OCI-LY1 (cell line): ENCODE results near the gene AFDN.

Experiments used
- H2AFZ ChIP-seq: fragments of 200-600 bp; sonication (generic), shearing (Covaris generic); 2 replicates; pipeline ENCODE4 v1.6.0; 2014; ENCODE audit warnings: antibody characterized with exemption, mild to moderate bottlenecking, low read length
- H3F3A ChIP-seq: fragments of 200-600 bp; sonication (generic), shearing (Covaris generic); 2 replicates; pipeline ENCODE4 v1.6.0; 2014; ENCODE audit warnings: mild to moderate bottlenecking, antibody characterized with exemption, low read length, moderate library complexity; ENCODE audit not compliant: insufficient read depth
- H3K27ac ChIP-seq: fragments of 200-600 bp; sonication (generic); 2 replicates; pipeline ENCODE4 v1.5.1; 2014; ENCODE audit warnings: low read length, mixed run types, mild to moderate bottlenecking, low read depth; ENCODE audit not compliant: poor library complexity, severe bottlenecking
- H3K27me3 ChIP-seq: fragments of 200-600 bp; sonication (generic); 2 replicates; pipeline ENCODE4 v1.6.0; 2014; ENCODE audit warnings: antibody characterized with exemption, mild to moderate bottlenecking, low read length, moderate library complexity; ENCODE audit not compliant: insufficient read depth
- H3K36me3 ChIP-seq: fragments of 200-600 bp; sonication (generic); 2 replicates; pipeline ENCODE4 v1.6.1; 2014; ENCODE audit warnings: mild to moderate bottlenecking, antibody characterized with exemption, low read length, moderate library complexity, mixed read lengths; ENCODE audit not compliant: insufficient read depth
- H3K4me1 ChIP-seq: fragments of 200-600 bp; sonication (generic); 2 replicates; pipeline ENCODE4 v1.5.1; 2014; ENCODE audit warnings: mild to moderate bottlenecking, low read length, moderate library complexity; ENCODE audit not compliant: insufficient read depth, severe bottlenecking
- H3K4me2 ChIP-seq: fragments of 200-600 bp; sonication (generic), shearing (Covaris generic); 2 replicates; pipeline ENCODE4 v1.6.1; 2014; ENCODE audit warnings: low read length
- H3K4me3 ChIP-seq: fragments of 200-600 bp; sonication (generic); 2 replicates; pipeline ENCODE4 v1.5.1; 2014; ENCODE audit warnings: low read length, low read depth, mild to moderate bottlenecking, mixed read lengths; ENCODE audit not compliant: poor library complexity, severe bottlenecking
- H3K79me2 ChIP-seq: fragments of 200-600 bp; shearing (Covaris generic); 2 replicates; pipeline ENCODE4 v1.6.1; 2016; ENCODE audit warnings: mixed run types, low read length, mixed read lengths; ENCODE audit not compliant: insufficient read depth
- H3K9ac ChIP-seq: fragments of 200-600 bp; sonication (generic), shearing (Covaris generic); 2 replicates; pipeline ENCODE4 v1.6.1; 2014; ENCODE audit warnings: mild to moderate bottlenecking, low read length, mixed read lengths
- H3K9me2 ChIP-seq: fragments of 200-600 bp; sonication (generic), shearing (Covaris generic); 2 replicates; pipeline ENCODE4 v1.6.1; 2014; ENCODE audit warnings: low read depth, mild to moderate bottlenecking, low read length, mixed read lengths
- H3K9me3 ChIP-seq: fragments of 200-600 bp; shearing (Covaris generic); 2 replicates; pipeline ENCODE4 v1.6.1; 2014; ENCODE audit warnings: low read length, mixed read lengths
- H4K20me1 ChIP-seq: fragments of 200-600 bp; sonication (generic), shearing (Covaris generic); 2 replicates; pipeline ENCODE4 v1.6.0; 2016; ENCODE audit warnings: mild to moderate bottlenecking, low read length; ENCODE audit not compliant: insufficient read depth
- CTCF ChIP-seq: fragments of 200-600 bp; sonication (generic), shearing (Covaris generic); IDR thresholded peaks from 2 replicates; pipeline ENCODE4 v1.5.1; 2017; ENCODE audit warnings: mild to moderate bottlenecking, antibody characterized with exemption, low read length, moderate library complexity, mixed read lengths
- EZH2 ChIP-seq: fragments of 200-600 bp; sonication (generic), shearing (Covaris generic); IDR thresholded peaks from 2 replicates; pipeline ENCODE4 v1.8.0; 2017; ENCODE audit warnings: borderline replicate concordance, mixed run types, mild to moderate bottlenecking, antibody characterized with exemption, low read length, moderate library complexity, mixed read lengths

Gene AFDN

GRCh38 chr6:167870321-167870720, 43.6 kb downstream of the AFDN start:
- no peak overlapping the region for H2AFZ ChIP-seq
- no peaks in the 10 kb centered on the region for H3K4me1 ChIP-seq
- H4K20me1 ChIP-seq = no peaks in the 10 kb centered on the region
- TF ChIP-seq EZH2 (no peak), CTCF (no peak)
- no peaks in the 10 kb centered on the region for H3K9me3 ChIP-seq
- no peaks in the 10 kb centered on the region for H3F3A ChIP-seq
- H3K27me3 ChIP-seq = no peaks in the 10 kb centered on the region
- H3K27ac ChIP-seq = no peak overlapping the region
- H3K9ac ChIP-seq = no peak overlapping the region
- H3K4me3 ChIP-seq = no peak overlapping the region
- no peaks in the 10 kb centered on the region for H3K36me3 ChIP-seq
- no peaks in the 10 kb centered on the region for H3K79me2 ChIP-seq
- H3K9me2 ChIP-seq = no peaks in the 10 kb centered on the region
- no peak overlapping the region for H3K4me2 ChIP-seq

GRCh38 chr6:167872538-167873210, 46.0 kb downstream of the AFDN start:
- Histone ChIP-seq H3K4me1 (no peaks in the 10 kb centered on the region), H3K79me2 (no peaks in the 10 kb centered on the region), H3K9me2 (no peaks in the 10 kb centered on the region), H3K9me3 (no peaks in the 10 kb centered on the region), H3K4me2 (no peak overlapping the region), H3K27ac (no peak overlapping the region), H3K36me3 (no peaks in the 10 kb centered on the region), H2AFZ (no peak overlapping the region), H3F3A (no peaks in the 10 kb centered on the region), H4K20me1 (no peaks in the 10 kb centered on the region), H3K4me3 (no peak overlapping the region), H3K9ac (no peak overlapping the region), H3K27me3 (no peaks in the 10 kb centered on the region)
- TF ChIP-seq EZH2 (no peak), CTCF (no peak)

- H3K27me3 ChIP-seq = no peaks in the 10 kb centered on the region
- H3F3A ChIP-seq = no peaks in the 10 kb centered on the region
- H4K20me1 ChIP-seq = no peaks in the 10 kb centered on the region
- H3K4me2 ChIP-seq = no peak overlapping the region
- H3K9ac ChIP-seq = no peak overlapping the region
- TF ChIP-seq CTCF = no peak
- no peak for TF ChIP-seq EZH2
- H3K9me3 ChIP-seq = no peaks in the 10 kb centered on the region
- H2AFZ ChIP-seq = no peak overlapping the region
- no peaks in the 10 kb centered on the region for H3K9me2 ChIP-seq
- H3K36me3 ChIP-seq = no peaks in the 10 kb centered on the region
- no peak overlapping the region for H3K27ac ChIP-seq
- H3K4me3 ChIP-seq = no peak overlapping the region
- no peaks in the 10 kb centered on the region for H3K4me1 ChIP-seq
- no peaks in the 10 kb centered on the region for H3K79me2 ChIP-seq
Observed at GRCh38 chr6:167877994-167878779, 51.5 kb downstream of the AFDN start.
